Measurements from ENCODE around the gene ZBTB38. TPM values are rescaled to one million over a fixed set of nuclear protein-coding genes. Genes with fewer than 3 reads are reported as not detected.

The ZBTB38 gene
- total and polyA plus RNA-seq, 8 donors = 5.3 to 253 (median 41.0) TPM

- no peaks in the 10 kb centered on the region for H3K27me3 ChIP-seq
- H3K4me3 ChIP-seq = no peak overlapping the region
- no peak for TF ChIP-seq POLR2A (IDR thresholded peaks at IDR 0.05)
- no peak for TF ChIP-seq CTCF (IDR thresholded peaks at IDR 0.05)
- no peak for TF ChIP-seq EP300 (IDR thresholded peaks at IDR 0.05)
- no peak for TF ChIP-seq POLR2AphosphoS5 (IDR thresholded peaks at IDR 0.05)
- intact Hi-C loops (cut with DNase I; ENCODE audit: low total_unique reads) = no loop called here
- no peak overlapping the region for H3K27ac ChIP-seq
- WGBS, 5 donors = 26 to 50% (median 38%) methylated on average over 5 of the region's 5 CpGs
- no peaks in the 10 kb centered on the region for H3K36me3 ChIP-seq
- peak in 1 of 2 donors; percentile 55 for DNase-seq
- H3K4me1 ChIP-seq = peaks cover 0 to 9% (median 4%) of the 10 kb centered on the region in 4 donors
- no peaks in the 10 kb centered on the region for H3K9me3 ChIP-seq
These were observed 21.9 kb upstream of the ZBTB38 start for GRCh38 chr3:141346418-141346817.

- no peak for TF ChIP-seq POLR2AphosphoS5 (IDR thresholded peaks at IDR 0.05)
- TF ChIP-seq CTCF (IDR thresholded peaks at IDR 0.05) = no peak
- TF ChIP-seq POLR2A (IDR thresholded peaks at IDR 0.05) = no peak
- H3K4me1 ChIP-seq = peaks cover 0 to 9% (median 4%) of the 10 kb centered on the region in 4 donors
- H3K27me3 ChIP-seq = no peaks in the 10 kb centered on the region
- H3K36me3 ChIP-seq = no peaks in the 10 kb centered on the region
- WGBS, 5 donors = 72 to 83% (median 78%) methylated on average over 5 of the region's 5 CpGs
- H3K4me3 ChIP-seq = no peak overlapping the region
- intact Hi-C loops (cut with DNase I; ENCODE audit: low total_unique reads) = no loop called here
- H3K9me3 ChIP-seq = no peaks in the 10 kb centered on the region
- no peak overlapping the region for H3K27ac ChIP-seq
- DNase-seq = no peak
These were observed 21.5 kb upstream of the ZBTB38 start for GRCh38 chr3:141346839-141347238.

- no peak for TF ChIP-seq POLR2A (IDR thresholded peaks at IDR 0.05)
- TF ChIP-seq CTCF (IDR thresholded peaks at IDR 0.05) = no peak
- TF ChIP-seq POLR2AphosphoS5 (IDR thresholded peaks at IDR 0.05) = no peak
- TF ChIP-seq EP300 (IDR thresholded peaks at IDR 0.05) = no peak
- H3K4me1 ChIP-seq = peaks cover 0 to 9% (median 4%) of the 10 kb centered on the region in 4 donors
These were observed 19.5 kb upstream of the ZBTB38 start for GRCh38 chr3:141348837-141349236.

GRCh38 chr3:141349711-141350110, 18.6 kb upstream of the ZBTB38 start:
- no peak overlapping the region for H3K27ac ChIP-seq
- H3K9me3 ChIP-seq = no peaks in the 10 kb centered on the region
- intact Hi-C loops (cut with DNase I; ENCODE audit: low total_unique reads) = no loop called here
- peaks cover 0 to 9% (median 4%) of the 10 kb centered on the region in 4 donors for H3K4me1 ChIP-seq
- TF ChIP-seq POLR2AphosphoS5 (IDR thresholded peaks at IDR 0.05) (no peak), EP300 (IDR thresholded peaks at IDR 0.05) (no peak), CTCF (IDR thresholded peaks at IDR 0.05) (no peak), POLR2A (IDR thresholded peaks at IDR 0.05) (no peak)
- WGBS, 5 donors = 85 to 95% (median 90%) methylated on average over 2 of the region's 2 CpGs
- H3K27me3 ChIP-seq = no peaks in the 10 kb centered on the region
- DNase-seq = no peak
- no peaks in the 10 kb centered on the region for H3K36me3 ChIP-seq
- no peak overlapping the region for H3K4me3 ChIP-seq

More at GRCh38 chr3:141348837-141349236, 19.5 kb upstream of the ZBTB38 start:
- no peak for DNase-seq
- no peak overlapping the region for H3K27ac ChIP-seq
- no peak overlapping the region for H3K4me3 ChIP-seq
- no peaks in the 10 kb centered on the region for H3K27me3 ChIP-seq
- intact Hi-C loops (cut with DNase I; ENCODE audit: low total_unique reads) = no loop called here
- no peaks in the 10 kb centered on the region for H3K9me3 ChIP-seq
- WGBS, 5 donors = 75 to 93% (median 89%) methylated on average over 1 of the region's 1 CpG
- no peaks in the 10 kb centered on the region for H3K36me3 ChIP-seq
